Ectodermal cell (in vitro differentiated cells): ENCODE data around the gene WDR27.
A peak's percentile ranks its signal among the peaks of the same experiment; 100 is the strongest.

Source experiments
- H3K27ac ChIP-seq: 2 replicates; pipeline ENCODE4 v1.7.0; 2013; ENCODE audit warnings: mild to moderate bottlenecking, low read depth, low read length; ENCODE audit not compliant: insufficient read depth, poor library complexity, severe bottlenecking
- H3K27me3 ChIP-seq: 2 replicates; pipeline ENCODE4 v1.7.0; 2013; ENCODE audit warnings: mild to moderate bottlenecking, low read length; ENCODE audit not compliant: insufficient read depth, control insufficient read depth, poor library complexity, severe bottlenecking
- H3K36me3 ChIP-seq: one replicate; pipeline ENCODE4 v1.7.0; 2013; ENCODE audit warnings: low read length; ENCODE audit not compliant: control insufficient read depth, insufficient read depth
- H3K4me1 ChIP-seq: one replicate; pipeline ENCODE4 v1.7.0; 2013; ENCODE audit warnings: low read length; ENCODE audit not compliant: control insufficient read depth, insufficient read depth
- H3K4me3 ChIP-seq: 2 replicates; pipeline ENCODE4 v1.7.0; 2013; ENCODE audit warnings: low read depth, low read length, control low read depth; ENCODE audit not compliant: insufficient read depth
- H3K9me3 ChIP-seq: 2 replicates; pipeline ENCODE4 v1.7.0; 2013; ENCODE audit warnings: mild to moderate bottlenecking, low read length, moderate library complexity; ENCODE audit not compliant: control insufficient read depth
- WGBS, 2 experiments: methylation state at CpG; one replicate each; pipeline ENCODE4 v1.1.7; 2013; ENCODE audit warnings: missing lambda C conversion rate in 2 of 2; 5-methylcytosine and 5-hydroxymethylcytosine counted together

Gene WDR27

DNA sequence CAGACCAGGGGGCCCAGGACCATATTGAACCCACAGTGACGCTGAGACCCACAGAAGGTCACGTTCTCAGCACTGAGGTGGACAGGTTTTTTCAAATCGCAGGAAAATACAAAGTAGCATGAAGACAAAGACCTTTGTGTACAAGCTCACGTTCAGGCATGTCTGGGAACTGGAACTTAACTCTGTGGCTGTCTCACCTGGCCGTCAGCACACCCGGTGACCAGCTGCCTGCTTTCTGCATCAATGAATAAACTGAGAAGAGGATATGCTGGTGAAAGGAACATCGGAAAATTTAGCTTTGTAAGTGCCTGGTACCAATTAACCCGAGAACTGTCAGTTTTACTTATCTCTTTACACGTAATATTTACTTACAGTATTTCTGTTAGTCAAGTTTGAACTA lies 36.5 kb downstream of the WDR27 start:
- Histone ChIP-seq H3K4me1 (no peaks in the 10 kb centered on the region), H3K27me3 (no peaks in the 10 kb centered on the region), H3K9me3 (no peaks in the 10 kb centered on the region), H3K36me3 (peaks cover 37% of the 10 kb centered on the region), H3K4me3 (no peak overlapping the region), H3K27ac (no peak overlapping the region)
- 94% methylated on average over 9 of the region's 9 CpGs for WGBS, 2 experiments

GRCh38 chr6:169664227-169664626 lies 37.6 kb downstream of the WDR27 start:
- Histone ChIP-seq H3K36me3 (peaks cover 40% of the 10 kb centered on the region), H3K4me3 (no peak overlapping the region), H3K4me1 (no peaks in the 10 kb centered on the region), H3K27me3 (no peaks in the 10 kb centered on the region), H3K9me3 (no peaks in the 10 kb centered on the region), H3K27ac (no peak overlapping the region)
- WGBS, 2 experiments: 96 to 98% methylated on average over 14 of the region's 14 CpGs

- H3K4me1 ChIP-seq: no peaks in the 10 kb centered on the region
- no peaks in the 10 kb centered on the region for H3K9me3 ChIP-seq
- H3K27ac ChIP-seq: no peak overlapping the region
- whole genome bisulfite sequencing, 2 experiments: 97 to 98% methylated on average over 8 of the region's 8 CpGs
- H3K36me3 ChIP-seq: peaks cover 41% of the 10 kb centered on the region
- no peak overlapping the region for H3K4me3 ChIP-seq
- no peaks in the 10 kb centered on the region for H3K27me3 ChIP-seq
Observed at GRCh38 chr6:169663468-169663867, 38.4 kb downstream of the WDR27 start.

- Histone ChIP-seq H3K27me3 (no peaks in the 10 kb centered on the region), H3K27ac (no peak overlapping the region), H3K9me3 (no peaks in the 10 kb centered on the region), H3K36me3 (peaks cover 46% of the 10 kb centered on the region), H3K4me3 (no peak overlapping the region), H3K4me1 (no peaks in the 10 kb centered on the region)
- 95% methylated on average over 7 of the region's 7 CpGs for WGBS, 2 experiments
Observed at GRCh38 chr6:169661391-169661756, 40.5 kb downstream of the WDR27 start.

DNA sequence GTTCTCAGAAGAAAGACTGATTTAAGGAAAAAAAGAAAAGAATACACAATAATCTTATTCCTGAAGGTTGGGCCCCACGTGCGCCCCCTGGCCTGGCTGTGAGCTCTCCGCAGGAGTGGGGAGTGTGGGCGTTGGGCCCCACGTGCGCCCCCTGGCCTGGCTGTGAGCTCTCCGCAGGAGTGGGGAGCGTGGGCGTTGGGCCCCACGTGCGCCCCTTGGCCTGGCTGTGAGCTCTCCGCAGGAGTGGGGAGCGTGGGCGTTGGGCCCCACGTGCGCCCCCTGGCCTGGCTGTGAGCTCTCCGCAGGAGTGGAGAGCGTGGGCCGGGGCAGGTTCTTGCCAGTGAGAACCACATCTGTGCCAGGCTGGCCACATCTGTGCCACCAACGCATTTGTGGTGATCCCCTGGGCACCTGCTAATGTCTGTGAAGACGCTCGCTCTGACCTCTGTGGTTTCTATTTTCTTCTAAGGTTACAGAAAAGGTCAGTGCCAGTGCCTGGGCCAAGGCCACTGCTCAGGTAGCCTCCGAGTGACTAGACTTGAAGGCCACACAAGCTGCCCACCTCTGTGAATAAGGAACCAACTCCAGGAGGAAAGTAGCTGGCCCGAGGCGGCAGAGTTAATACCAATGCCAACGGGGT lies 41.0 kb downstream of the WDR27 start:
- 95 to 96% methylated on average over 26 of the region's 26 CpGs for WGBS, 2 experiments
- no peaks in the 10 kb centered on the region for H3K27me3 ChIP-seq
- no peaks in the 10 kb centered on the region for H3K9me3 ChIP-seq
- H3K4me1 ChIP-seq: no peaks in the 10 kb centered on the region
- no peak overlapping the region for H3K27ac ChIP-seq
- no peak overlapping the region for H3K4me3 ChIP-seq
- peaks cover 47% of the 10 kb centered on the region for H3K36me3 ChIP-seq

DNA sequence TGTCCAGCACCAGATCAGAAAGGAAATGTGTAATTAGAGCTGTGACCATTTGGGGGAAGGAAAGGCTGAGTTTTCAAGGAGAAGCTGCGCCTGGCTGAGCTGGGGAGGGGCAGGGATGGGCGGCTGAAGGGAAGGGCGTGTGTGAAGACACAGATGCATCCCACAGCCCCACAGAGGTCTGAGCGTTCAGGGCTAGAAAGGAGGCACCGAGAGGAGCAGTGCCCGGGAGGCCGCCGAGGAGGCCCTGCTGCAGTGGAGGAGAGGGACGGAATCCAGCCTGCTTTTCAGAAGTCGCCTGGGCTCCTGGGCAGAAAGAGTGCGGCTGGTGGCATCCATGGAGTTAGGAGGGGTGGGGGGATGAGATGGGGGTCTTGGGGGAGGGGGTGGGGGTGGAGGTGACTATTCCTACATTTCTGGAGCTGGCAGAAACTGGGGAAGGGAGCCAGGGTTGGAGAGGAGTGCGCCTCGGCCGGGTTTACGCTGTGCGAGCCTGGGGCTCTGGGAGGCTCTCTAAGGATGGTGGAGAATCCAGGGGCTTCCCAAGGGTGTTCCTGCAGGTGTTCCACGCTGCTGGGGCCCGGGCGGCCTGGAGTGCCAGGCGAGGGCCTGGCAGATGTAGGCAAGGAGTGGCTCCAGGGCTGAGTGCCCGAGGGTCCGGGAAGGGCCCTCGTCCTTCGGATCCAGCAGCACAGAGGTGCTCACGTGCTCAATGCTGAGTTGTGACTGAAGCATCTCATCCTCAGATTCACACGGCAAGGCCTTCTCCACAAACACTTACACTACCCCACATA lies 41.8 kb downstream of the WDR27 start:
- WGBS, 2 experiments: 95 to 96% methylated on average over 24 to 26 of the region's 26 CpGs
- Histone ChIP-seq H3K27ac (no peak overlapping the region), H3K9me3 (no peaks in the 10 kb centered on the region), H3K36me3 (peaks cover 48% of the 10 kb centered on the region), H3K4me3 (no peak overlapping the region), H3K27me3 (no peaks in the 10 kb centered on the region), H3K4me1 (no peaks in the 10 kb centered on the region)

GRCh38 chr6:169657284-169657610 lies 44.6 kb downstream of the WDR27 start:
- WGBS, 2 experiments: 95 to 96% methylated on average over 13 of the region's 13 CpGs
- Histone ChIP-seq H3K27me3 (no peaks in the 10 kb centered on the region), H3K36me3 (peaks cover 36% of the 10 kb centered on the region), H3K9me3 (no peaks in the 10 kb centered on the region), H3K4me1 (no peaks in the 10 kb centered on the region), H3K27ac (no peak overlapping the region), H3K4me3 (no peak overlapping the region)

- no peak overlapping the region for H3K27ac ChIP-seq
- peaks cover 34% of the 10 kb centered on the region for H3K36me3 ChIP-seq
Observed at GRCh38 chr6:169656546-169657283, 45.1 kb downstream of the WDR27 start.

GRCh38 chr6:169654598-169655391 lies 47.0 kb downstream of the WDR27 start:
- Histone ChIP-seq H3K9me3 (no peaks in the 10 kb centered on the region), H3K4me1 (no peaks in the 10 kb centered on the region), H3K4me3 (peak overlapping the region; percentile 11), H3K27me3 (no peaks in the 10 kb centered on the region), H3K27ac (no peak overlapping the region), H3K36me3 (peaks cover 31% of the 10 kb centered on the region)
- WGBS, 2 experiments: 76 to 78% methylated on average over 46 of the region's 46 CpGs

More at GRCh38 chr6:169656546-169657283, 45.1 kb downstream of the WDR27 start:
- WGBS, 2 experiments: 92 to 94% methylated on average over 23 of the region's 23 CpGs
- Histone ChIP-seq H3K4me3 (no peak overlapping the region), H3K27me3 (no peaks in the 10 kb centered on the region), H3K9me3 (no peaks in the 10 kb centered on the region), H3K4me1 (no peaks in the 10 kb centered on the region)

DNA sequence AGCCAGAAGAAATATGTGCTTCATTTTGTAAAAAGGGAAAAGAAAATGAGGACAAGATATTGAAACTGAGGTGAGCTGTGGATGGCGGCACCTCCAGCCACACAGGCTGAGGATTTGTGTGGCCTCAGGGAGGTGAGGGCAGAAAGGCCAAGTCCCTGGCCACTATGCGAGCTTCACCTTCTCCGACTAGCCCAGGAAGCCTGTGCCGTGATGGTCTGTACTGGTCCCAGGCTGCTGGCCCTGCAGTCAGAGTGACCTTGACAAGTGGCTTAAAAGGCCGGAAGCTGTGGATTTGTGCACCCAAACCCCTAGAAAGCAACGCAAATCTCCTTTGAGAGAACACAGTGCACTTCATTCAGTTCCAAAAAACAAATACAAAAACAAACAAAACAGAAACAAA lies 48.1 kb downstream of the WDR27 start:
- Histone ChIP-seq H3K36me3 (peaks cover 27% of the 10 kb centered on the region), H3K4me3 (no peak overlapping the region), H3K4me1 (no peaks in the 10 kb centered on the region), H3K27me3 (no peaks in the 10 kb centered on the region), H3K27ac (no peak overlapping the region), H3K9me3 (no peaks in the 10 kb centered on the region)
- WGBS, 2 experiments: 95 to 96% methylated on average over 6 of the region's 6 CpGs
